Endothelial cell of umbilical vein (primary cell): ENCODE data around the gene FXYD7. TPM values are rescaled to one million over a fixed set of nuclear protein-coding genes. Genes with fewer than 3 reads are reported as not detected.

Experiments used
- BruUV-seq: library from RNA; stranded (reverse); fragments of 400-500 nt; replicated peaks from 2 replicates; lab custom pipeline; 2021; lab: Mats Ljungman, UMichigan
- CTCF ChIA-PET: fragments of 300-600, 350-600 bp; sonication (Branson Sonifier 250); formaldehyde crosslinking; loops from one replicate; lab custom pipeline; 2021; ENCODE audit warnings: antibody characterized with exemption, inconsistent platforms; lab: Charles Lee
- POLR2A ChIA-PET: fragments of 300-600, 350-600 bp; sonication (Branson Sonifier 250); formaldehyde crosslinking; loops from one replicate; lab custom pipeline; 2021; ENCODE audit warnings: antibody characterized with exemption, inconsistent platforms; lab: Charles Lee
- DNase-seq: peaks from one replicate; pipeline ENCODE4 v3.0.0-alpha.2; 2011; ENCODE audit warnings: low read depth, low spot score
- FAIRE-seq: peaks from 2 replicates; lab custom pipeline; 2011; peaks lifted over from hg19 to GRCh38; lab: Jason Lieb, UNC
- H2AFZ ChIP-seq: 2 replicates; pipeline ENCODE4 v1.6.0; 2012; ENCODE audit warnings: low read depth, low read length, control low read depth, inconsistent platforms
- H3K27ac ChIP-seq: 2 replicates; pipeline ENCODE4 v1.5.1; 2011; ENCODE audit warnings: low read depth, mild to moderate bottlenecking, control low read depth, low read length, moderate library complexity; ENCODE audit not compliant: insufficient read depth
- H3K27me3 ChIP-seq, 2 experiments: 2 replicates each; pipeline versions ENCODE4 v1.6.0 to v1.6.1; 2011; ENCODE audit warnings: low read length in 2 of 2, mixed read lengths in 1 of 2; ENCODE audit not compliant: control insufficient read depth in 2 of 2, insufficient read depth in 2 of 2
- H3K36me3 ChIP-seq, 2 experiments: 2 replicates in 1 of 2; 3 replicates in 1 of 2; pipeline ENCODE4 v1.5.1; 2011; ENCODE audit warnings: low read length in 2 of 2, mild to moderate bottlenecking in 1 of 2, moderate library complexity in 1 of 2; ENCODE audit not compliant: control insufficient read depth in 2 of 2, insufficient read depth in 2 of 2; ENCODE audit errors: extremely low read depth in 1 of 2
- H3K4me1 ChIP-seq: 3 replicates; pipeline ENCODE4 v1.5.1; 2011; ENCODE audit warnings: mild to moderate bottlenecking, low read length; ENCODE audit not compliant: control insufficient read depth, insufficient read depth; ENCODE audit errors: extremely low read depth
- H3K4me2 ChIP-seq: 2 replicates; pipeline ENCODE4 v1.6.1; 2011; ENCODE audit warnings: low read length, control low read depth, mixed read lengths; ENCODE audit not compliant: insufficient read depth
- H3K4me3 ChIP-seq, 3 experiments: fragments of 200-600 bp in 1 of 3; sonication (generic), shearing (Covaris generic) in 1 of 3; replicated peaks in 1 of 3; 2 replicates each; pipeline ENCODE4 v1.5.1; 2011 to 2016; ENCODE audit warnings: control low read depth in 3 of 3, low read length in 3 of 3, mild to moderate bottlenecking in 2 of 3, inconsistent platforms in 1 of 3, low read depth in 1 of 3, moderate library complexity in 1 of 3; ENCODE audit not compliant: insufficient read depth in 1 of 3
- H3K79me2 ChIP-seq: 2 replicates; pipeline ENCODE4 v1.6.0; 2012; ENCODE audit warnings: low read length, inconsistent platforms; ENCODE audit not compliant: control insufficient read depth, insufficient read depth
- H3K9ac ChIP-seq: replicated peaks from 2 replicates; pipeline ENCODE3; 2011; ENCODE audit warnings: low read length, control low read depth; ENCODE audit not compliant: insufficient read depth; ENCODE audit errors: extremely low read depth
- H3K9me1 ChIP-seq: replicated peaks from 3 replicates; pipeline ENCODE4 v1.6.0; 2011; ENCODE audit warnings: mild to moderate bottlenecking, low read length; ENCODE audit not compliant: control insufficient read depth, insufficient read depth; ENCODE audit errors: extremely low read depth
- H3K9me3 ChIP-seq: replicated peaks from 2 replicates; pipeline ENCODE4 v1.5.1; 2012; ENCODE audit warnings: low read length, inconsistent platforms; ENCODE audit not compliant: control insufficient read depth, insufficient read depth
- H4K20me1 ChIP-seq: replicated peaks from 2 replicates; pipeline ENCODE3; 2011; ENCODE audit warnings: mild to moderate bottlenecking, low read length; ENCODE audit not compliant: control insufficient read depth, insufficient read depth; ENCODE audit errors: extremely low read depth
- EZH2 ChIP-seq: IDR thresholded peaks from 2 replicates; pipeline ENCODE4 v1.6.1; 2012; ENCODE audit warnings: borderline replicate concordance, low read depth, mild to moderate bottlenecking, moderate library complexity, low read length, inconsistent platforms; ENCODE audit not compliant: severe bottlenecking
- FOS ChIP-seq: IDR thresholded peaks from 2 replicates; pipeline ENCODE4 v1.6.1; 2011; ENCODE audit warnings: mild to moderate bottlenecking, low read length, moderate library complexity, borderline replicate concordance; ENCODE audit not compliant: insufficient read depth
- GATA2 ChIP-seq: IDR thresholded peaks from 2 replicates; pipeline ENCODE4 v1.7.0; 2011; ENCODE audit warnings: low read depth, mild to moderate bottlenecking, moderate library complexity, mixed read lengths, low read length; ENCODE audit not compliant: insufficient read length, insufficient read depth
- JUN ChIP-seq: IDR thresholded peaks from 2 replicates; pipeline ENCODE4 v1.6.1; 2011; ENCODE audit warnings: borderline replicate concordance, low read depth; ENCODE audit not compliant: insufficient read length, insufficient read depth
- MYC ChIP-seq: IDR thresholded peaks from one replicate; pipeline ENCODE4 v1.6.1; 2011; ENCODE audit warnings: mild to moderate bottlenecking, low read depth, low read length
- POLR2A ChIP-seq: IDR thresholded peaks from 2 replicates; pipeline ENCODE4 v1.6.1; 2012; ENCODE audit warnings: low read depth, mild to moderate bottlenecking, control low read depth, low read length
- POLR2AphosphoS5 ChIP-seq: IDR thresholded peaks from 2 replicates; pipeline ENCODE4 v1.6.1; 2012; ENCODE audit warnings: low read depth, mild to moderate bottlenecking, control low read depth, low read length, moderate library complexity; ENCODE audit not compliant: insufficient read depth
- dilution Hi-C: fragments of 300-500 bp; cut with MboI; formaldehyde crosslinking; loops from one replicate; pipeline ENCODE4 v1.15.0; 2019; ENCODE audit warnings: low sequenced_read_pairs; ENCODE audit not compliant: extremely low pct_ligation_motif_present
- intact Hi-C: fragments of 100-400 bp; cut with micrococcal nuclease; formaldehyde crosslinking; loops from one replicate; pipeline ENCODE4 v1.10.0; 2022
- polyA plus RNA-seq, 4 experiments: library from polyadenylated mRNA; depleted of rRNA in 3 of 4; stranded (reverse) in 3 of 4; unstranded in 1 of 4; fragments of >200 nt; gene quantifications; 2 replicates each; pipeline versions ENCODE4 v1.2.1 to v1.2.3, GENCODE V29; 2011 to 2012; ENCODE audit warnings: missing spikeins in 1 of 4
- total RNA-seq: library from RNA; stranded (reverse); gene quantifications from 2 replicates; pipeline ENCODE4 v1.2.3, GENCODE V29; 2021
- TF ChIP-seq, protein P1 (sequence below), 2 donors: IDR thresholded peaks; 1 replicate in 1 of 2; 2 replicates in 1 of 2; pipeline ENCODE4 v1.5.1; 2011; ENCODE audit warnings: low read length in 2 of 2, mild to moderate bottlenecking in 2 of 2, moderate library complexity in 2 of 2, control low read depth in 1 of 2, inconsistent platforms in 1 of 2, low read depth in 1 of 2; ENCODE audit not compliant: insufficient read depth in 1 of 2; ENCODE audit errors: extremely low read depth in 1 of 2
- TF ChIP-seq, protein P2 (sequence below): IDR thresholded peaks from 2 replicates; pipeline ENCODE4 v1.6.1; 2011; ENCODE audit not compliant: insufficient read depth, insufficient read length

Gene FXYD7
- total and polyA plus RNA-seq, 2 donors (not counting 3 experiments of a cell fraction or from before 2014, with no cell fraction given): not detected

DNA sequence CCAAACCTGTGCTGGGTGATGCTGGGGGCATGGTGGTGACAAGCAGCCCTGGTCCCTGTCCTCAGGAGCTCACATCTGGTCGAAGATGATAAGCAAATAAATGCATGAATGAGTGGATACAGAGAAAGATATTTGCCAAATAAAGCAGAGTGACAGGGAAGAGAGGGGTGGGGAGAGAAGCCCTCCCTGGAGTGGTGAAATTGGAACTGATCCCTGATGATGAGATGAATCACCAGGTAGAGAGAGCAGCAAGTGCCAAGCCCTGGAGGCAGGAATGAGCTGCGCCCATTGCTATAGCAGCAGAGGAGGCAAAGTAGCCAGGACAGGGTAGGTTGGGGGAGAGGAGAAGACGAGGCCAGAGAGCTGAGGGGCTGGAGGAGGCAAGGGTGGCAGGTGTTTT, 25.1 kb downstream of the FXYD7 start:
- FAIRE-seq (no peak), DNase-seq (no peak)
- H3K4me3 ChIP-seq: no peak overlapping the region
- no peak overlapping the region for H2AFZ ChIP-seq
- no peaks in the 10 kb centered on the region for H4K20me1 ChIP-seq
- TF ChIP-seq JUN (no peak), POLR2A (no peak), FOS (no peak), EZH2 (no peak), GATA2 (no peak), POLR2AphosphoS5 (no peak), MYC (no peak)
- TF ChIP-seq, protein P1, sequence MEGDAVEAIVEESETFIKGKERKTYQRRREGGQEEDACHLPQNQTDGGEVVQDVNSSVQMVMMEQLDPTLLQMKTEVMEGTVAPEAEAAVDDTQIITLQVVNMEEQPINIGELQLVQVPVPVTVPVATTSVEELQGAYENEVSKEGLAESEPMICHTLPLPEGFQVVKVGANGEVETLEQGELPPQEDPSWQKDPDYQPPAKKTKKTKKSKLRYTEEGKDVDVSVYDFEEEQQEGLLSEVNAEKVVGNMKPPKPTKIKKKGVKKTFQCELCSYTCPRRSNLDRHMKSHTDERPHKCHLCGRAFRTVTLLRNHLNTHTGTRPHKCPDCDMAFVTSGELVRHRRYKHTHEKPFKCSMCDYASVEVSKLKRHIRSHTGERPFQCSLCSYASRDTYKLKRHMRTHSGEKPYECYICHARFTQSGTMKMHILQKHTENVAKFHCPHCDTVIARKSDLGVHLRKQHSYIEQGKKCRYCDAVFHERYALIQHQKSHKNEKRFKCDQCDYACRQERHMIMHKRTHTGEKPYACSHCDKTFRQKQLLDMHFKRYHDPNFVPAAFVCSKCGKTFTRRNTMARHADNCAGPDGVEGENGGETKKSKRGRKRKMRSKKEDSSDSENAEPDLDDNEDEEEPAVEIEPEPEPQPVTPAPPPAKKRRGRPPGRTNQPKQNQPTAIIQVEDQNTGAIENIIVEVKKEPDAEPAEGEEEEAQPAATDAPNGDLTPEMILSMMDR (IDR thresholded peaks at IDR 0.05; ENCODE audit: extremely low read depth in 1 of 2, insufficient read depth in 1 of 2, low read depth in 1 of 2, low read length in 2 of 2): no peak
- TF ChIP-seq, protein P2, sequence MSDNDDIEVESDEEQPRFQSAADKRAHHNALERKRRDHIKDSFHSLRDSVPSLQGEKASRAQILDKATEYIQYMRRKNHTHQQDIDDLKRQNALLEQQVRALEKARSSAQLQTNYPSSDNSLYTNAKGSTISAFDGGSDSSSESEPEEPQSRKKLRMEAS: no peak
- H3K9me3 ChIP-seq: peaks cover 4% of the 10 kb centered on the region
- no peaks in the 10 kb centered on the region for H3K27me3 ChIP-seq
- no peak overlapping the region for H3K27ac ChIP-seq
- BruUV-seq: no TSS peak
- dilution Hi-C loops (no loop called here), intact Hi-C loops (no loop called here)
- H3K9ac ChIP-seq: no peak overlapping the region
- H3K4me2 ChIP-seq: no peak overlapping the region
- no peaks in the 10 kb centered on the region for H3K79me2 ChIP-seq
- peaks cover 18 to 27% of the 10 kb centered on the region in 2 experiments for H3K36me3 ChIP-seq
- ChIA-PET POLR2A (interaction anchor here (0.7 kb wide), 1 partner anchor 654 kb away, joined by 3 read pairs; no protein-coding TSS in a partner anchor), CTCF (interaction anchor here (2.1 kb wide), 1 partner anchor 14 kb away, joined by 7 read pairs; the partner anchor contains the start of gene FXYD5)
- no peaks in the 10 kb centered on the region for H3K9me1 ChIP-seq
- no peaks in the 10 kb centered on the region for H3K4me1 ChIP-seq
